A673 (cell line): ENCODE data around the gene GTF2H1. TPM values are rescaled to one million over a fixed set of nuclear protein-coding genes. Genes with fewer than 3 reads are reported as not detected.

Source experiments
- BruUV-seq: library from RNA; stranded (reverse); fragments of 400-500 nt; replicated peaks from 2 replicates; lab custom pipeline; 2021; lab: Mats Ljungman, UMichigan
- CTCF ChIA-PET: fragments of 300-600 bp; sonication (Branson Sonifier 250); formaldehyde crosslinking; loops from one replicate; lab custom pipeline; 2022; ENCODE audit warnings: antibody characterized with exemption; lab: Charles Lee
- POLR2A ChIA-PET: fragments of 300-600 bp; sonication (Branson Sonifier 250); formaldehyde crosslinking; loops from one replicate; lab custom pipeline; 2022; ENCODE audit warnings: antibody characterized with exemption; ENCODE audit not compliant: low non-redundant PET; lab: Charles Lee
- DNase-seq: peaks from one replicate; pipeline ENCODE4 v3.0.0-alpha.2; 2015; ENCODE audit warnings: low spot score
- H3K27ac ChIP-seq: fragments of 200-600 bp; sonication (generic); 2 replicates; pipeline ENCODE4 v1.5.1; 2016; ENCODE audit warnings: mixed run types, low read depth, mild to moderate bottlenecking, mixed read lengths, antibody characterized with exemption, low read length; ENCODE audit not compliant: poor library complexity, severe bottlenecking
- H3K27me3 ChIP-seq: fragments of 200-600 bp; sonication (generic); replicated peaks from 2 replicates; pipeline ENCODE4 v1.6.1; 2017; ENCODE audit warnings: mixed run types, low read depth, mild to moderate bottlenecking, mixed read lengths, antibody characterized with exemption, low read length; ENCODE audit not compliant: insufficient read depth, poor library complexity
- H3K36me3 ChIP-seq: fragments of 200-600 bp; sonication (generic); 2 replicates; pipeline ENCODE4 v1.6.1; 2016; ENCODE audit warnings: mixed run types, mild to moderate bottlenecking, mixed read lengths, antibody characterized with exemption, low read length; ENCODE audit not compliant: insufficient read depth, poor library complexity, severe bottlenecking
- H3K4me1 ChIP-seq: fragments of 200-600 bp; sonication (generic); 2 replicates; pipeline ENCODE4 v1.6.1; 2017; ENCODE audit warnings: mixed run types, mild to moderate bottlenecking, mixed read lengths, antibody characterized with exemption, low read length; ENCODE audit not compliant: insufficient read depth, poor library complexity, severe bottlenecking
- H3K4me3 ChIP-seq: fragments of 200-600 bp; sonication (generic); 2 replicates; pipeline ENCODE4 v1.5.1; 2016; ENCODE audit warnings: low read depth, mixed run types, mild to moderate bottlenecking, mixed read lengths, low read length; ENCODE audit not compliant: poor library complexity, severe bottlenecking
- H3K9me3 ChIP-seq: fragments of 200-600 bp; sonication (generic); 2 replicates; pipeline ENCODE4 v1.6.1; 2016; ENCODE audit warnings: mixed run types, low read depth, mild to moderate bottlenecking, mixed read lengths, antibody characterized with exemption, low read length; ENCODE audit not compliant: poor library complexity, severe bottlenecking
- EZH2 ChIP-seq: fragments of 200-600 bp; sonication (generic); IDR thresholded peaks from 2 replicates; pipeline ENCODE4 v1.6.1; 2017; ENCODE audit warnings: borderline replicate concordance, low read depth, mild to moderate bottlenecking, mixed read lengths, antibody characterized with exemption, low read length; ENCODE audit not compliant: poor library complexity, severe bottlenecking
- intact Hi-C: fragments of 100-400 bp; cut with micrococcal nuclease; formaldehyde crosslinking; loops from one replicate; pipeline ENCODE4 v1.10.0; 2022; ENCODE audit not compliant: unreplicated experiment
- total RNA-seq: library from RNA; stranded (reverse); gene quantifications from 2 replicates; pipeline ENCODE4 v1.2.3, GENCODE V29; 2021
- TF ChIP-seq, protein P1 (sequence below): fragments of 300-800, 200-600 bp; sonication (generic); conservative IDR thresholded peaks from 2 replicates; pipeline ENCODE4 v1.5.1; 2017; ENCODE audit warnings: low read depth, mild to moderate bottlenecking, antibody characterized with exemption, low read length, moderate library complexity, mixed read lengths

The GTF2H1 gene
- total RNA-seq, 1 experiment from 2014 or later: 56.2 TPM

DNA sequence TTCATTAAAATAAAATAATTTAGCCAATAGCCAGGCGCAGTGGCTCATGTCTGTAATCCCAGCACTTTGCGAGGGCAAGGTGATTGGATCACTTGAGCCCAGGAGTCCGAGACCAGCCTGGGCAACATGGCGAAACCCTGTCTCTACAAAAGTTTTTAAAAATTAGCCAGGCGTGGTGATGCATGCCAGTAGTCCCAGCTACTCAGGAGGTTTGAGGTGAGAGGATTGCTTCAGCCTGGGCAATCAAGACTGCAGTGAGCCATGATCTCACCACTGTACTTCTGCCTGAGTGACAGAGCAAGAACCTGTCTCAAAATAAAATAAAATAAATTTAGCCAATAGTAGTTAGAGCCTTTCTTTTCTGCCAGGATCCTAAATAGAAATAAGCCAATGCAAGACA, 12.7 kb upstream of the GTF2H1 start:
- intact Hi-C loops: no loop called here
- no peak for DNase-seq
- CTCF ChIA-PET: no interaction called here
- TF ChIP-seq EZH2: no peak
- TF ChIP-seq, protein P1, sequence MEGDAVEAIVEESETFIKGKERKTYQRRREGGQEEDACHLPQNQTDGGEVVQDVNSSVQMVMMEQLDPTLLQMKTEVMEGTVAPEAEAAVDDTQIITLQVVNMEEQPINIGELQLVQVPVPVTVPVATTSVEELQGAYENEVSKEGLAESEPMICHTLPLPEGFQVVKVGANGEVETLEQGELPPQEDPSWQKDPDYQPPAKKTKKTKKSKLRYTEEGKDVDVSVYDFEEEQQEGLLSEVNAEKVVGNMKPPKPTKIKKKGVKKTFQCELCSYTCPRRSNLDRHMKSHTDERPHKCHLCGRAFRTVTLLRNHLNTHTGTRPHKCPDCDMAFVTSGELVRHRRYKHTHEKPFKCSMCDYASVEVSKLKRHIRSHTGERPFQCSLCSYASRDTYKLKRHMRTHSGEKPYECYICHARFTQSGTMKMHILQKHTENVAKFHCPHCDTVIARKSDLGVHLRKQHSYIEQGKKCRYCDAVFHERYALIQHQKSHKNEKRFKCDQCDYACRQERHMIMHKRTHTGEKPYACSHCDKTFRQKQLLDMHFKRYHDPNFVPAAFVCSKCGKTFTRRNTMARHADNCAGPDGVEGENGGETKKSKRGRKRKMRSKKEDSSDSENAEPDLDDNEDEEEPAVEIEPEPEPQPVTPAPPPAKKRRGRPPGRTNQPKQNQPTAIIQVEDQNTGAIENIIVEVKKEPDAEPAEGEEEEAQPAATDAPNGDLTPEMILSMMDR: no peak
- POLR2A ChIA-PET: no interaction called here
- Histone ChIP-seq H3K4me3 (no peak overlapping the region), H3K9me3 (no peaks in the 10 kb centered on the region), H3K27ac (no peak overlapping the region), H3K4me1 (no peaks in the 10 kb centered on the region), H3K36me3 (peaks cover 20% of the 10 kb centered on the region), H3K27me3 (no peaks in the 10 kb centered on the region)
- no TSS peak for BruUV-seq

DNA sequence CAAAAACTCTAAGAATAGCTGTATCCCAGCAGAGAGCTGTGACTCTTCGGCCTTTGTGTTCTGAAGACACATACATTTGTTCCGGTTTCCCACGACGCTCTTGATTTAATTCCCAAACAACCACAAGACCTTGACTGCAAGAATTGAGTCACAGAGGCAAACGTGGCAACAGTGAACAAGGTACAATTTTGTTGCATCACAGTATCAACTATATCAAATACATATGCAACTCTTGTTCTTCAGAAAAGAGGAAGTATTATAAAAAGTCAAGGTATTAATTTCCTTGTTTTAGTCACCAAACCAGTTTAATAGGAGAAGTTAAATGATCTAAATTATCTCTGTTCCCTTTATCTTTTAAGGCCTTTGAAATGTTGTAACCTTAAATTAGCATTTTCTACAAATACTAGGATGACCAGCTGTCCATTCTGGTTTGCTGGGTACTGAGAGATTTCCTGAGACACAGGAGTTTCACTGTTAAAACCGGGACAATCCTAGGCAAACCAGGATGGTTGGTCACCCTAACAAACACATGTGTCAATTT, 11.5 kb upstream of the GTF2H1 start:
- no TSS peak for BruUV-seq
- Histone ChIP-seq H3K36me3 (peaks cover 20% of the 10 kb centered on the region), H3K4me3 (no peak overlapping the region), H3K9me3 (no peaks in the 10 kb centered on the region), H3K4me1 (no peaks in the 10 kb centered on the region), H3K27me3 (no peaks in the 10 kb centered on the region), H3K27ac (no peak overlapping the region)
- ChIA-PET CTCF (no interaction called here), POLR2A (no interaction called here)
- intact Hi-C loops: no loop called here
- no peak for DNase-seq
- TF ChIP-seq EZH2: no peak
- TF ChIP-seq, protein P1: no peak

DNA sequence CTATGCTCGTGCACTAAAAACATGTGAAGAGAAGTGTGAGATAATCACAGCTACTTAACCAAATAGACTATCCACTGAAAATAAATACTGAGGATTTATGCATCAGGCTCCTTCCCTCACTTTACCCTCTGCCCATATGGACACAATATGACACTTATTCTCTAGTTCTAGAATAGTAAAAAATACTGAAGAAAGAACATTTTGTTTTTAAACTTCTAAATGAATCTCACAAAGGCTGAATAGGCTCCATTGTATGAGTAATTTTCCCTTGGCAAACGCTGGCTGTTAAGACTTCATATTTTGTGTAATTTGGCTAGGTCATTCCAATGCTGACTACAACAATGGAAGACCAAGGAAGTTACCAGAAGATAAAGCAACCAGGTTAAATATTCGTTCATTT, 10.4 kb upstream of the GTF2H1 start:
- Histone ChIP-seq H3K9me3 (no peaks in the 10 kb centered on the region), H3K36me3 (peaks cover 20% of the 10 kb centered on the region), H3K27me3 (no peaks in the 10 kb centered on the region), H3K4me3 (no peak overlapping the region), H3K27ac (no peak overlapping the region), H3K4me1 (no peaks in the 10 kb centered on the region)
- POLR2A ChIA-PET: no interaction called here
- no peak for DNase-seq
- BruUV-seq: no TSS peak
- intact Hi-C loops: no loop called here
- TF ChIP-seq, protein P1: no peak
- TF ChIP-seq EZH2: no peak
- CTCF ChIA-PET: no interaction called here
